HL-60/S4 (cell line): ENCODE measurements around the gene FARP2.
"Not testable (repeated sequence)": the region's sequence is repeated elsewhere in the genome, so short reads cannot be mapped to it uniquely, and the experiment has no call there.

Source experiments
- in situ Hi-C: fragments of 300-500 bp; cut with MboI; formaldehyde crosslinking; loops from 2 replicates; pipeline ENCODE4 v1.14.3; 2022; ENCODE audit warnings: low sequenced_read_pairs

FARP2 gene

DNA sequence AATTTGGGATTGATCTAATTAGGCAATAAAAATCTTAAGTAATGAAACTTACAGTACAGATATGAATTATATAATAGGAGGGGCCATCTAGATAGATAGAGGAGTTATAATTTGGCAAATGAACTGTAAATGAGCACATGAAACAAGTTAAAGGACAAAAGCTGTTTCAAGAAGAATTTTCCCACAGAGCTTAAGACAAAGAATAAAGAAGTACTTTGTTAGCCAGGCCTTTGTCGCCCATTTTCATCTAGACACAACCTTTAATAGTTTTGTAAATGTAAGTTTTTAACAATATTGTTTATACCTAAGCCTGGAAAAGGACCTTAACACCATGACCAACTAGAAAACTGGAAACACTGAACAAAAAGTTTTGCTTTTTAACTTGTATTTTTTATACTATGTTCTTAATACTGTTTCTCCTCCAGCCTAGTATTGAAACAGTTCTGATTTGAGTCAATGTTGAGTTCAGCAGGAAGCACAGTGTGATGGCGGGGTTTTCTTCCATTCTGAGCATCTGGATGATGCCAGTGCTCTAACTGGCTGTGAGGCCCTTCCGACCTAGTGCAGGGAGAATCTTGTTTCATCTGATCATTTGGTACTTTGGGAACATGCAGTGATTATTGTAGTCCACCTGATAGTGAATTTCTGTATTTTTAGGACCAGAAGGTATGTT lies 37.6 kb downstream of the FARP2 start:
- in situ Hi-C loops, result no loop called here

- in situ Hi-C loops, result not testable (repeated sequence)
Observed at GRCh38 chr2:241396809-241397208, 40.7 kb downstream of the FARP2 start.

DNA sequence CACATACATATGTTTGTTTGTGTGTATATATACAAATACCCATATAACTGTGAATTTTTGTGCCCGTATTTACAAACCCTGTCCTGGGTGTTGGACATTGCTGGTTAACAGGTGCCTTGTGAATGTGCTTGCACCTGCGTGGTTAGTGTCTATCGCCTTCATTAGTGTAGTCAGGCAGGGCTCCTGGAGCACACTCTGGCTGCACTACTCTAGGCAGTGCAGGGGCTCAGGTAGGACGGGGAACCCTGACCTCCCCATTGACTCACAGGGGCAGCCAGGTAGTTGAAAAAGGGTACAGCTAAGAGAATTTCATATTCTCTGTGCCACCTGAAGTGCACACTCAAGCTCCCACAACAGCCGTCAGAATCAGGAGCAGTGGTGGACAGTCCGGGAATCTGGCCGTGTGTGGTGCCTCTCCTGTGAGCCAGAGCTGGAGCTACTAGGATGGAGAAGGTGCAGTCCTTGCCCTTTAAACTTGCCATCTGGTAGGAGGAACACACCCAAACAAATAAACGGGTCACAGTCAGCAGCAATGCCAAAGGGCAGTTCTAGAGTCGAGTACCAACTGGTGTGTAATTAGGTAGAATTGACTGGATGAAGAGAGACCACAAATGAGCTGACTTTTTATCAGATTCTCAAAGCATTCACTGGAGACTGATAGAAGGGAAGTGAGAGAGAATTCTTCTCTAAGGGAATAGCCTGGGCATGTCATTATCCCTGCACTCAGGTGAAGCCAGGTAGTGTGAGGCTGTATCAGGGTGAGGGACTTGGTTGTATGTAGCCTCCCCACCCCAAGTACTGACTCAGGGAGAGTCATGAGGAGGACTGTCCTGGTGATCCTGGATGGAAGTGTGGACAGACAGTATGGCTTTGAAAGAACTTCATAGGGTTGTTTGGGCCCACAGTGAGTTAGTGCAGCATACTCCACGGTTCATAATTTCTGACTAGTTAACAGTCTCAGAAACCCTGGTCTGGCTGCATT lies 44.1 kb downstream of the FARP2 start:
- in situ Hi-C loops, result no loop called here

GRCh38 chr2:241408849-241409248 lies 52.8 kb downstream of the FARP2 start:
- in situ Hi-C loops, result no loop called here

DNA sequence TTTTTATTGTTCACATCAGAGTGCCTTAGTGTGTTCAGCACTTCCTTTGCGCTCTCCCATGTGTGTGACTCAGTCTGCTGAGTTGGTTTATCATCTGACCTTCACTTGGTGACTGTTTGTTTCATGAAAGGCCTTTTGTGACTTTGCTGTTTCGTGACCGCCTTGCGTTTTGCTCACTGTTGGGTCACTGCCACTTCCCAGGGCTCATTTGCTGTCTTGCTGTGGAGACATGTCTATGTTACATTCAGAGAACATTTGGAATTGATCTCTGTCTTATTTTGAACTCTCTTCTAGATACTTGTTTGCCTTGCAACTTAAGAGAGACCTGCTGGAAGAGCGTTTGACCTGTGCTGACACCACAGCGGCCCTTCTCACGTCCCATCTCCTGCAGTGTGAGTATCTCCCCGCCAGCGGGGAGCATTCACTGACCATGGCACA lies 54.7 kb downstream of the FARP2 start:
- in situ Hi-C loops, result no loop called here

DNA sequence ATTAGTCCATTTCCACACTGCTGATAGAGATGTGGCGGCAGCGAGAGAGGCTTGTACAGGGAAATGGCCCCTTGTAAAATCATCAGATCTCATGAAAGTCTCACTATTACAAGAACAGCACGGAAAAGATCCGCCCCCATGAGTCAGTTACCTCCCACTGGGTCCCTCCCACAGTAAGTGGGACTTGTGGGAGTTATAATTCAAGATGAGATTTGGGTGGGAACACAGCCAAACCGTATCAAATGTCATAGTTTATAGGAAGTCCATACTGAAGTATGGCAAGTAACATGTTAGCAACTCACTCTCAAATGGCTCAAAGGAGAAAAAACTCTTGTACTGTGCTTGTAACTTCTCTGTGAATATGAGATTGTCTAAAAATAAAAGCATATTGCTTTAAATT lies 56.1 kb downstream of the FARP2 start:
- in situ Hi-C loops, result no loop called here

DNA sequence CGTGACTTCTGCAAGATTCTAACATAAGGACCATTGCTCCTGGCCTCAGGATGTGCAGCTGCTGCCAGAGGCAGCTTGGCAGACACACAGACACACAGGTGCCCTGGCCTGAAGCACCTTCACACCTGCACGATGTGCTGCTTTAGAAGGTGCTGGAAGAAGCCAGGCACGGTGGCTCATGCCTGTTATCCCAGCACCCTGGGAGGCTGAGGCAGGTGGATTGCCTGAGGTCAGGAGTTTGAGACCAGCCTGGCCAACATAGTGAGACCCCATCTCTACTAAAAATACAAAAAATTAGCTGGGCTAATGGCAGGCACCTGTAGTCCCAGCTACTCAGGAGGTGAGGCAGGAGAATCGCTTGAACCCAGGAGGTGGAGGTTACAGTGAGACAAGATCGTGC lies 57.4 kb downstream of the FARP2 start:
- in situ Hi-C loops, result not testable (repeated sequence)

DNA sequence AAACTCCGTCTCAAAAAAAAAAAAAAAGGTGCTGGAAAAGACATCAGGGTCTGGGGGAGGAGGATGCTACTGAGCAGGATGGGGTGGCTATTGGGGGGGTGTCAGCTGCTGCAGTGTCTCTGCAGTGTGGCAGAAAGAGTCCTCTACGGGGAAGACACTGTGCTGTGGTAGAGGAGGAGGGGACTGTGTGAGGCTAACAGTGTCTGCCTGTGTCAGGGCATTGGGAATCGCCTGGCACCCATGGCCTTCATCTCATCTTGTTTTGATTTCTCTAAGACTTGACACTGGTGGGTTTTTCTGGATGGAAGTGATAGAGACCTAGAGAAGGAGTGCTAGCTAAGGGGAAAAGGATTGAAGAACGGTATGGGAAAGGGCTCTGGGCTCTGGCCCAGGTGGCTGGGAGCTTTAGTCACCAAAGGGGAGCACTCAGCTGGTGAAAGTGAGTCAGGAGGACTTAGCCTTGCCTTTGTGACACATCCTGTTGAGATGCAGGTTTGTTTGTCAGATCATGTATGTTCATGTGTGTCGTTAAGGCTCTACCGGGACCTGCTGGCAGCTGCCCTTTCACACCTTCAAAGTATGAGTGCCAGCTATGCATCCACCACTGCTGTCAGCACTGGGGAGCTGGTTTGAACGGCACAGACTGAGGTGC lies 58.0 kb downstream of the FARP2 start:
- in situ Hi-C loops, result no loop called here

DNA sequence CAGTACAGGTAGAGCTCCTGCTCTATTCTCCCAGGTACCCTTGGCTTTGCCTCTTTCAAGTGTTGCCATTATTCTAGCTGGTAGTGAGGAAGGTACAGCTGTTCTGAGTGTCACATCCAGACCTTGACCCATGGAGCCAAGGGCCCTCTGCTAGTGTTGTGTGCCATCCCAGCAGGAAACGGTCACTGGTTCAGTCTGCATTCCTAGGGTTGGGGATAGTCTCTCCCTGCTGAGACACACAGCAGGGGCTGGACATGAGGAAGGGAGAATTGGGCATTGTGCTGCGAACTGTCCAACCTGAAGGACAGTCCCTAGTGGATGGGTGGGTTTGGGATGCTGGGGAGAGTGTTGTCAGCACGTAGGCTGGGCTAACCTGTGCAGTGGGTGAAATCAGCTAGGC lies 59.1 kb downstream of the FARP2 start:
- in situ Hi-C loops, result no loop called here

GRCh38 chr2:241417626-241418025 lies 61.5 kb downstream of the FARP2 start:
- in situ Hi-C loops, result no loop called here

DNA sequence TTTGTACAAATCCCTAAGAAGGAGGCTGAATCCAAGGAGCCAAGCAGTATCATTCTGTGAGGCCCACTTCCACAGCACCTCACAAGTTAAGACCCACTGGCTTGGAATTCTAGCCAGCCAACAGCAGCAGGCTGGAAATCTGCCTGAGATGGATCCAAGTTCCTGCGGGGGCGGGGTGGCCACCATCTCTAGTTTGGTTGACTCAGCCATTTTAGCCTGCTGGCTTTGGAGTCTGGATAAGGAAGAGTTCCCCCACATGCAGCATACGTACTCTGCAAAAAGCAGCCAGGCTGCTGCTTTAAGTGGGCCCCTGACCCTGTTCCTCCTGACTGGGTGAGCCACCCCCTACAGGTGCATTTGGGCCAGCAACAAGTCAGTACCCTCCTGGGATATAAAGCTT lies 65.2 kb downstream of the FARP2 start:
- in situ Hi-C loops, result no loop called here

DNA sequence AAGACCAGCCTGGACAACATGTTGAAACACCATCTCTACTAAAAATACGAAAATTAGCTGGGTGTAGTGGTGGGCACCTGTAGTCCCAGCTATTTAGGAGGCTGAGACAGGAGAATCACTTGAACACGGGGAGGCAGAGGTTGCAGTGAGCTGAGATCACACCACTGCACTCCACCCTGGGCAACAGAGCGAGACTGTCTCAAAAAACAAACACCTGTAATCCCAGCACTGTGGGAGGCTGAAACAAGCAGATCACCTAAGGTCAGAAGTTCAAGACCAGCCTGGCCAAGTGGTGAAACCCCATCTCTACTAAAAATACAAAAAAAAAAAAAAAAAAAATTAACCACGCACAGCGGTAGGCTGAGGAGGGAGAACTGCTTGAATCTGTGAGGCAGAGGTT lies 65.9 kb downstream of the FARP2 start:
- in situ Hi-C loops, result not testable (repeated sequence)

- in situ Hi-C loops, result no loop called here
Observed at GRCh38 chr2:241422350-241422749, 66.3 kb downstream of the FARP2 start.

DNA sequence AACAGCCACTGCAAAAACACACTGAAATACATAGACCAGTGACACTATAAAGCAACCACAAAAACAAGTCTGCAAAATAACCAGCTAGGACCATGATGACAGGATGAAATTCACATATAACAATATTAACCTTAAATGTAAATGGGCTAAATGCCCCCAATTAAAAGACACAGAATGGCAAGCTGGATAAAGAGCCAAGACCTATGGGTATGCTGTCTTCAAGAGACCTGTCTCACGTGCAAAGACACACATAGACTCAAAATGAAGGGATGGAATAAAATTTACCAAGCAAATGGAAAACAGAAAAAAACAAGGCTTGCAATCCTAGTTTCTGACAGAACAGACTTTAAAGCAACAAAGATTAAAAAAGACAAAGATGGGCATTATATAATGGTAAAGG lies 67.4 kb downstream of the FARP2 start:
- in situ Hi-C loops, result not testable (repeated sequence)

DNA sequence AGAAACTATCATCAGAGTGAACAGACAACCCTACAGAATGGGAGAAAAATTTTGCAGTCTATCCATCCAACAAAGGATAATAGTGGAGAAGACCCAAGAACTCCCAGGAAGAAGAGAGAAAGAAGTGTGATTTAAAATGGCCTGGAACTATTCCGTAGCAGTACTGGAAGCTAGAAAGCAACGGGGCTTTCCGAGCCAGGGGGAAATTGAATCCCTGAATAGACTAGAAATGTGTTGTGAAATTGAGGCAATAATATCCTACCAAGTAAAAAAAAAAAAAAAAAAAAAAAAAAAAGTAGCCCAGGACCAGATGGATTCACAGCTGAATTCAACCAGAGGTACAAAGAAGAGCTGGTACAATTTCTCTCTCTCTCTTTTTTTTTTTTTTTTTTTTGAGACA lies 69.3 kb downstream of the FARP2 start:
- in situ Hi-C loops, result no loop called here

- in situ Hi-C loops, result no loop called here
Observed at GRCh38 chr2:241430178-241430577, 74.1 kb downstream of the FARP2 start.

DNA sequence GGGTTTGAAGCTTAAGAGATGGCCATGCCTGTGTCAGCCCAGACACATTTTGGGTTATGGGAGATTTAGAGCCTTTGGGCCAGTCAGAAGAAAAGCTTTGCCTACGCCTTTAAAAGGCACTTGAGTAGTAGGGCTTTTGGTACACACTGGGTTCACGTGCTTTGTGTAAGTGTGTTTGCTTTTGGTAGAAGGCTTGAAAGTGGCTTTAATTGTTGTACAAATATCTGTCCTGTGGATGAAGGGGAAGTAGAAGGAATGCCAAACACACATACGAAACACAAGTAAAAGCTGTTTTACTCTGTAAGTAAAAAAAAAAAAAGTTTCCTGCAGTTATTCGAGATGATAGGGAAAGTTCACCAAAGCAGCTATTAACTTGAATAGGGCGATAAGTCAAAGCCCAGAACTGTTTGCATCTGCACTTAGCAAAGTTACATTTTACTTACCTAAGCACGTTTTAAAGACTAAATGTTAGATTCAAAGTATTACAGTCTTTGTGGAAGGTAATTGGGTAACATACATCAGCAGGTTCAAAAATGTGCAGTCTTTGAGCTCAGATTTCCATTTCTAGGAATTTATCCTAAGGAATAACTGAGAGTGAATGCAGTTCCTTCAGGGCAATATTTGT lies 76.9 kb downstream of the FARP2 start:
- in situ Hi-C loops, result no loop called here

DNA sequence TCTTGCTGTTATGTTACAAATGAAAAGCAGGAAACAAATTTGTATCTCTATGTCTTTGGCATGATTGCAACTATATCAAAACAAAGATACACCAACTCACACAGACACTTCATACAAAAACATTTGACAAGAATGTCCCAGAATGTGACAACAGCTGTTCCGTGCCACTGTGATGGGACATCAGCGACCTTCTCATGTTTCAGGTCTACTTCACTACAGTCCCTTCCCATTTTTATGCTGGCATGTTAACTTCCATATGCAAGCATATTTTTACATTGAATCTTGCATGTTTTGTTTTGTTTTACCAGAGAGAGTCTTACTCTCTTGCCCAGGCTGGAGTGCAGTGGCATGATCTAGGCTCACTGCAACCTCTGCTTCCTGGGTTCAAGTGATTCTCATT lies 81.1 kb downstream of the FARP2 start:
- in situ Hi-C loops, result no loop called here

- in situ Hi-C loops, result no loop called here
Observed at GRCh38 chr2:241441492-241441891, 85.4 kb downstream of the FARP2 start.

DNA sequence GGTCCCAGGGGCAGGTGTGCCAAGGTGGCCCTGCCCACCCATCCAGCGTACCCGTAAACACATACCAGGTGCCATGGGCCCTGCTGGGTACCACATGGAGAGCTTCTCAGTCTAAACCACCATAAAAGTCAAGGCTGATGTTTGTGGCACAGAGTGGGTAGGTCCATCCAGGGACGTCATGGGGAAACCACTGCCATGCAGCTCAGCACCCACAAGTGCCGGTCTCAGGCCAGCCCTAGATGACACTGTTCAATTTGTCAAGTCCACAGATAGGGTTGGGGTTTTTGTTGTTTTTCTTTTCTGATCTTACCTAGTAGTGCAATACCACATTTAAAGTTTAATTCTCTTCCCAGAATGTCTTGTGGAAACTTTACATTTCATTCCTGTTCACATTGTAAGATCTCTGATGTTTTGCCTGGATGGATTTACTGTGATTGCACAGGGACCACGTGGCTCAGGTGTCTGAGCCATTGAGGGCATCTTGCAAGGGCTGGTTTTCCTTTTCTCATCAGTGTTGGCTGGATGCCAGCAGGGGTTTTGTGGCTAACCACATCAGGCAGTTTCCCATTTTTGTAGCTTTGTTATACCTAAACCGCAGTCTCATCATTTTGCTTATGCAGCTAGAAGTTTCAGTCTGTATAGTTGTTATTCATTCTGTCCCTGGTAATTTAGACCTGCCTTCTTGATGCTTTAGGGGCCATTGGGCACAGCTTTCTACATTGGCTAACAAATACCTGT lies 87.6 kb downstream of the FARP2 start:
- in situ Hi-C loops, result no loop called here
